Glomerular endothelial cell (primary cell): Measurements from ENCODE around the gene BLACAT1. TPM values are rescaled to one million over a fixed set of nuclear protein-coding genes. Genes with fewer than 3 reads are reported as not detected.

ENCODE experiments used
- DNase-seq: peaks from one replicate; pipeline ENCODE4 v3.0.0-alpha.2; 2011; ENCODE audit warnings: low read depth, low spot score; ENCODE audit errors: extremely low read depth
- total RNA-seq: library from RNA; depleted of rRNA; stranded (reverse); fragments of >200 nt; gene quantifications from 2 replicates; pipeline ENCODE4 v1.2.3, GENCODE V29; 2015

Gene BLACAT1
- total RNA-seq, 1 donor from 2014 or later, result not detected

DNA sequence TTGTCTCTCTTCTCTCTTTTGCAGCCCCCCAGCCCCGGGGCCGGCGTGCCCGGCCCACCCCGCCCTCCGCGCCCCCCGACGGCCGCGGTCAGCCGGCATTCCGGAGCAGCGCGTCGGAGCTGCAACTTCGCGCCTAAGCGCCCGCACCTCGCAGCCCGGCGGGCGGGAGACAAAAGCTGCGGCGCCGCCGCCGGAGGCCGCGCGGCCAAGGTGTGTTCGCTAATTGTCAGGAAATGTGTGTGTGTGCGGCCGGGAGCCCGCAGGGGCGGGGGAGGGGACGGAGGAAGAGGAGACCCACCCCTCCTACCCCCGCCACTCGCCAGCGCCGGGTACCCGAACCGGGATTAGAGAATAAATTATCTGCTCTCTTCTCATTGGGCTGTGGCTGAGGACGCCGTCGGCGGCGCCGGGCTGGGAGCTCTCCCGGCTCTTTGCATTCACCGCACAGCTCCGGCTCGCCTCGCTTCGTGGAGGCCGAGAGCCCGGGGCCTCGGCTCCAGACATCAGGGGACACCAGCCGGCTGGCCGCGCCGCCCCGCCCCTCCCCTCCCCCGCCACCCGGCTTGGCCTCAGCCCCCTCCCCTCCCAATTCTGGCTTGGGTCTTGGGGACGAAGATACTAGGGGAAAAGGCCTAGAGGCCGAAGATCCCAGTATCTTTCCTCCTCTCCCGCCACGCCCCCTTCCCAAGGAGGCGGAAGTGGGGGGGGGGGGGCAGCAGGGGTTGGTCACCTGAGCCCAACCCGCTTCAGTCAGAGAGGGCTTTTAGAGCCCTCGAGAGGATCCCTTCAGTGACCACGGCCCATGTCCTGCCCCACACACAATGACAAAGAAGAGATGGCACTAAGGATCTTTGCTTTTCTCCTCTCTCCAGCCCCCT lies 1.3 kb upstream of the BLACAT1 start:
- no peak for DNase-seq

DNA sequence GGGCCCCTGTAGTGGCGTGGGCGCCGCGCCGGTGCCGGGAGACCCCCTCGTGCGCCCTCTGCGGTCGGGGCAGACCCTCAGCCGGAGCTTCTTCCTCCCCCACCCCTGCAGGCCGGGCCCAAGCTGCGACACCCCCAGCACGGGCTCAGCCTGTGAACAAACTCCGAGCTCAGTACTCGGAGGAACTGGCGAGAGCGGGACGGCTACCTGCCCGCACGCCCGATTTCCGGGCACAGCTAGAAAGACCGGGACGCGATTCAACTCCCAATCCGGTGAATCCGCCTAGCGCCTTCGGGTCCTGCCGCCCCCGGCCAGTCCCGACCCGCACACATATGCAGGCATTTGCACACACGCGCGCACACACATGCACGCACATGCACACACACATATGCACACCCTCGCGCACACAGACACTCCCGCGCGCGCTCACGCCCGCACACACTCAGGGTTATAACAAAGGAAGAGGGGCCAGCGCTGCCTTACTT lies 580 bp upstream of the BLACAT1 start:
- no peak for DNase-seq

DNA sequence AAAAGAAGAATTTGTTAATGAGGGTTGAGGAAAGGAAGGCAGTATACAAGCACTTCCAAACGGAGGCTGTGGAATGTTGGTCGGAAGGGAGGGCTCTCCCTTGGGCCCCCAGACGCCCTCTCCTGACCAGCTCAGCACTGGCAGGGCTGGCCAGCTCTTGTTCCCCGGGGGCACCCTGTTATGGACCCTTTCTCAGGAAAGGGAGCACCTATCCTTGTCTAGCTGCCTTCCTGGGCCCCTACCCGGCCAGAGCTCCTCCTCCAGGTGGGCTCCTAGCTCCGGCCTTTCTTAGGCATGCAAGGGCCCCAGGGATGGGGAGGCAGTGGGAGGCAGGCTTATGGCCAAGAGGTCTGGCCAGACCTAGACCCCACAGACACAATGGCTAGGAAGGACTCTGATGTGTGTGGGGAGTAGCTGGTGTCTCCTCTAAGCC lies 926 bp downstream of the BLACAT1 start:
- no peak for DNase-seq

DNA sequence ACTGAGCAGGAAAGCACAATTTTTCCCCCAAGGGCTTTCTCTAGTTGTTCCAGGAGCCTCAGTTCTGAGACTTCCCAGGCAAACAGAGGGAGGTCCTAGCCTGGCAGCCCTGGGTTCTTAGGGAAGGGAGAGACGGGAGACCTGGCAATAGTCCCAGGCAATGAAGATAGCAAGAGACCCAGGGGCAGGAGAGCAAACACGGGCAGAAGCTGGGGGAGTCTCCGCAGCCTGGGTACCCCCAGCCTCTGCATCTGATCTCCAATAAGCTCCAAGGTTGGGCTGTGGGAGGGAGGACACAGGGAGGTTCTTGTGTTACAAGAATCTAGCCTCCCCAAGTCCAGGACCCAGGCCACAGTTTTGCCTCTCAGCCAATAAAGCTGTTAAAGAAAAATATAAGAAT lies 2.4 kb downstream of the BLACAT1 start:
- DNase-seq, result no peak

DNA sequence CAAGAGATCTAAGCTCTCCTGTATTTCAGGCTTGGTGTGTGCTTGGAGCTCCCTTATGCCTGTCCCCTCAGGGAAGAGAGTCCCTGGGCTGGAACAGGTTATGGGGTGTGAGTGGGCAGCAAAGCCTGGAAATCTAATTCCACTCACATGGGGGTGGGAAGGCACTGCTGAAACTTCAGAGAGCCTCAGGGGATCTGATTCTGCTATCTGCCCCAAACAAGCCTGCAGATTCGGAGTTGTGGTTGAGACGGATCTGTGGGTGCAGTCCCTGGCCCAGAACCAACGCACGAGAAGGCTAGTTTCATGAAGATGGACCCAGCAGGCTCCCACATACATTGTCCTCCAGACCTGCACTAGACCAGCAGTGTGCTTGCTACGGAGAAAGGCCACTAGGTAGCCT lies 2.9 kb downstream of the BLACAT1 start:
- DNase-seq, result no peak

DNA sequence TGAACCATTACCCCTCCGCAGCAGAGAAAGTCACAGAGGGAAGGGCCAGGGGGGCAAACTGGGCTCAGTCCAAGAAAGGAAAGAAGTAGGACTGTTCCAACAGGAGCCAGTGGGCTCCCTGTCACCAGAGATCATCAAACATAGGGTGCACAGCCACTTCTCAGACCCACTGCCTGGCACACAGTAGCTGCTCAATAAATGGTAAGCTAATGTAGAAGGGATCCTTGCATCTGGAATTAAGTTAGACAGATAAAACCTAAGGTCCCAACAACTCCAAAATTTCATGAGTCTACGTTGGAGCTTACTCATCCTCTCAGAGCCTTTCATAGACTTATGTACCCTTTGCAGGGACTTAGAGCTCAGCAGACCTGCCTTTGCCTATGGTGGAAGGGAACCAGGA lies 3.5 kb downstream of the BLACAT1 start:
- DNase-seq, result no peak

DNA sequence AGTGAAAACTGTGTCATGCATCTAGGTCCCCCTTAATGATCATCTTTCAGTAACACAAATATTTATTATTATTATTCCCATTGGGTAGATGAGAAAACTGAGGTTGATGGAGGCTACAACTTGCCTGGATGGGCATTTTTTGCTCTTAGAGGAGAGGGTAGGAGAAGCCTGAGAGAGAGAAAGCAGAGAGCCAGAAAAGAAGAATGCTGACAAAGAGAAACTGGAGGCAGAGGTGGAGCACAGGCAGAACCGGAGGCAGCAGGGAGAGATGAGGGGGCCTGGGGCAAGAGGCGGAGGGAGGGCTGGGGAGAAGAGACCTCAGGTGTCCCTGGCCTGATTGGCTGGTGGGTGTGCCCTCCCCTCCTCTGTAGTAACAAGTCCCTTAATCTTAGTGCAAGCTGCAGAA lies 4.1 kb downstream of the BLACAT1 start:
- no peak for DNase-seq

DNA sequence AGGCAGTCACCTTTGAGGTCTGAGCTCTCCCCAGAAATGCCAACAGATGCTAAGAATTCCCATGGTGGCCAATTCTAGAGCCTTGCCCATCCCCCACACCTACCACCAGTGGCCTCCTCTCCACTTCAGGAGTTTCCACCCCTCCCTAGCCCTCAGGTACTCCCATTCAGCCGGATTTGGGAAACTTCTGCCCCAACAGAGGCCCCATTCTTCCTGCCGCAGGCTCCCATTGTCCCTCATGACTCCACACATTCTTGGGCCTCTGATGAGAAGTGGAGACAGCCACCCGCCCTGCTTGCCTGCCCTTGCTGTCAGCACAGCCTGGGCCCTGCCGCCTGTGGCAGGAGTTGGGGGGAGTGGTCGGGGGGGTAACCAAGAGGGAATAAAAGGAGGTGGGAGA lies 4.6 kb downstream of the BLACAT1 start:
- no peak for DNase-seq

DNA sequence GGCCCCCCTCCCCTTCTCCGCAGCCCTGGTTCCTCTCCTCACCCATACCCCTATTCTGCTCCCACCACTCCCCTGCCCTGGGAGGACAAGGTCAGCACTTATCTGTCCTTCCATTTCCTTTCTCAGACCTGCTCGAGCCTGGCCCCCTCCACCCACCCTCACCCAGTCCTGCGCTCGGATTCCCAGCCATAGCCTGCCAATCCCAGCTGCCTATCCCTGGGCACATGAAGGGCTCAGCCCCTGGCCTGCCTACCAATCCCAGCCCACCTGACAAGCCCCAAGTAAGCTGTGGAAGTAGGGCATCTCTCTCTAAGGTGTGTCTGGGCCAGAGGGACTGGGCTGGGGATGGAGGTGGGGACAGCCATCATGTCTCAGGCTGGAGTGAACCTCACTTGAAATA lies 5.4 kb downstream of the BLACAT1 start:
- no peak for DNase-seq

DNA sequence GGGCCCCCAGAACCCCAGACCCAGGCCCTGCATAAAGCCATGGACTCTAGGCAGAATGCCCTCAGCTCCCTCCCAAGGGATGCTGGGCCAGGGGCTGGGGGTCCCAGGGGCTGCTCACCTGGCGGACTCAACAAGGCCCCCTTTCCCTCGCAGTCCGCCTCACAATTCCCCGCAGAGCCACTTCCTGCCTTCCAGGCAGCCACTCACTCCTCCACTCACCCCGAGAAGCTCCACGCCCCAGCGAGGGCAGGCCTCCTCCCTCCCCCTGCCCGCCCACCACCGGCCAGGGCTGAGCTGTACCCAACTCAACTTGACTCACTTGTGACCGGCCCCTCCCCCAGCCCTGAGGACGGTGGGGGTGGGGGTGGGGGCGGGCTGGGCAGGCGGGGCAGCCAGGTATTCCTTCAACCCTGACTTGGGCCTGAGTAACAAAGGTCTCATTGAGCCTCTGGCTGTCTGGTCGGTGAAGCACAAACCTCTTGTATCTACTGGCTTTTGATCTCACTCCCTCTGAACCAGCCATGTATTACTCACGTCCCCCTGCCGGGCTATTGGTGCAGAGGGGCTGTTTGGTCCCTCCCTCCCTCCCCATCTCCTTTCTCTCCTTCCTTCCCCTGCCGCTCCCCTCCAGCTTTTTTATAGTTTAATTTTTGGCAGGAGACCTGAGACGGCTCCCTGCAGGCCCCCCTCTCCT lies 5.9 kb downstream of the BLACAT1 start:
- no peak for DNase-seq

DNA sequence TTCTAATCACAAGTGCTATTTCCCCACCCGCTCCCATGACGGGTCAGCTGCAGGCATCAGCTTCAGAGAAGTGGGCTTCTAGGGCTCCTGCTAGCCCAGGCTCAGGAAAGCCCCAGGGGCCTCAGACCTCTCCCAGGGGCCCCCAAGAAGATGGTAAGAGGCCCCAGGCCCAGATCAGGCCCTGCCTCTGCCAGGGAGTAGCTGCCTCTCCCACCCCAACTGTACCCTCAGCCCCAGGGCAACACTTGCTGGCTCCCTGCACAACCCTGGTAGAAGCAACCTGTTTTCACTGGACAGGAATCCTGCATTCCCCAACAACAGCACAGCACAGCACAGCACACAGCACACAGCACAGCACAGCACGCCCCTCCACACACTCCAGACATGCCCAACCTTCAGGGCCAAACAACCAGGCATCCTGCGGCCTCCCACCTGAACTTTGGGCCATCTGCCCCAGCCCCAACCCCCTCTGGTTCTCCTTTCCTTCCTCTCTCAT lies 6.5 kb downstream of the BLACAT1 start:
- no peak for DNase-seq

DNA sequence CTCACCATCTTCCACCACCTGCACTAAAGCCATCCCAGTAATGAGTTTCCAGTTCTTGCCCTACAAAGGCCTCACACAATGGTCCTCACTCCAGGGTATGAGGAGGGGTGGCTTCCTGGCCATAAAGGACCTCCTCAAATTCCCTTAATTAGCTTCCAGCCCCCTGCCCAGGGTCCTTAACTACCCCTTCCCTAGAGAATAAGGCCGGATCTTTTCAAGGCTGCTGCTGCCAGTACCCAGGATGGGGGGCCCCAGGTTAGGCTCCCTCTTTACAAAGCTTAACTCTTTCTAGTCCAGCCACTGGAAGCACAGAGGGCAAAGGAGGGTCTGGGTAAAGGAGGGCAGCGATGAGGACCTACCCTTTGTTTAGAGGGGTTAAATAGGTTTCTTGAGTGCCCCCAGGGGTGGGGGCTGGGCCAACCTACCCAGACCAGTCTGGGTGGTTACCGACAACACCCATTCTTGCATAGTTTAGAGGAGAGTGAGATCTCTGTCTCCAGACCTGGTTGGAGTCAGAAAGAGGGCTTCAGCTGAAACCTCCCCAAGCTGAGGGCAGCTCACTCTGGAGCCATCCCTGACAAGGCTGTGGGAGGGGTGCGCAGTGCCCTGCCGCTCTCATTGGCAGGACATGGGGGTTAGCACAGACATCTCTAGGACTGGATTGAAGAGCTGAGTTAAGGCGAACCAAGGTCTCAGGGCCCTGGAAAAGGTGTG lies 7.1 kb downstream of the BLACAT1 start:
- DNase-seq, result no peak

DNA sequence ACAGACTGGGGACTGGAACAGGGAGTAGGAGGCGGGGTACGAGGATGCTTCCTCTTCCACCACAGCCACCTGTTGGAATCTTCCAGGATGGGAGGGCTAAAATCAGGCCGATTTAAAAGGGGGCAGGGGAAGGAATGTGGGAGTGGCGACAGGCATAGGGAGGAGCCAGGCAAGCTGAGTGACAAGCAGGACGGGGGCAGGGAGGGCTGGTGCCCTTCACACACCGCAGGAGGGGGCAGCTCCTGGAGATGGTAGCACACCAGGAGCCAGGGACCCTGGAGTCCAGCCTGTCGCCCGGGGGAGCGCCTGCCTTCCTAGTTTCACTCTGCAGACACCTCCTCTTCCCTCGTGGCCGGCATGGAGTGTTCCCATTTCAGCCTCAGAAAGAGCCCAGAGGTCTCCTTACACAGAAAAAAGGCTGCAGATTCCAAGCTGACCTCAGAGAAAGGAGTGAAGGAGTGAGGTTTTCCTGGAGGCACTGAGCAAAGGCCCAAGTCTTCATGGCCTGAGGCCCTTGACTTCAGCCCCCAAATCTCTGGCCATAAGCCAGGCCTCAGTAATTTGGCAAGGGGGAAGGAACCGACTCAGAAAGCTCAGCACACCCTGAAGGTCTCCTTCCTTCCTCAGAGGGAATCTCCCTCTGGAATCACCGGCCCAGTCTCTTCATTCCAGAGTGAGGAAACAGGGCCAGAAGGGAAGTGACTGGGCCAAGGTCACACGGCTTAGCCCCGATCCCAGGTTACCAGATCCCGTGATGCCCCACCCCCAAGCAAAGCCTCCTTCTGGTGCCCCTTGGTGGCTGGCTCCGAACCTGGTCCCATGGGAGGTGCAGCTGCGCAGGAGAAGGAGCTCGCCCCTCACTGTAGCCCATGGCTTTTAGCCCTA lies 8.1 kb downstream of the BLACAT1 start:
- no peak for DNase-seq

DNA sequence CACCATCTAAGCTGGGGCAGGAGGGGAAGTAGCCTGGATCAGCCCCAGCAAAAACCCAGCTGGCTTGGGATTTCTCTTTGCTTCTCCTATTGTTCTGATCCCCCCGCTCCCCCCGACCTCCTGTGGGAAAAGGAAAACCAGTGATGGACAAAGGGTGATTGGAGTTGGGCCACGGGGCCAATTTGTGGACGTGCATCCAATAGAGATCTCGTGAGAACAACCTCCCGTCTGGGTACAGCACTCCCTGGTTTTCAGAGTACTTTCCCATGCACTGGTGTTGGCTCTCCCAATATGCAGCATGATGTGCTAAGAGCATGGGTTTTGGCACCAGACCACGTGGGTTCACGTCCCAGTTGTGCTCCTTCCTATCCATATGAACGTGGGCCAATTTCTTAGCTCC lies 9.0 kb downstream of the BLACAT1 start:
- DNase-seq, result no peak

DNA sequence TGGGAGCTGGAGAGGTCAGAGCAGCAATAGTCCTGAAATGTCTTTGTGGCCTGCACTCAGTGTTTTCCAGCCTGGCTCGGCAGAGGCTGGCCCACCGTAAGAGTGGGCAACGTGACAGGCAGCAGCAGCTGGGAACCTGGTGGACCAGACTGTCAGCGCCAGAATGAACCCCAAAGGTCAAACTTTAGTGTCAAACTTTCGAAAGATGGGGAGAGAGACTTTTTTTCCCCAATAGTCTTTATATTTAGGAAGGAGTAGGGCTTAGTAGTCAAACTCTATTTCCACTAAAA lies 10.3 kb downstream of the BLACAT1 start:
- no peak for DNase-seq

DNA sequence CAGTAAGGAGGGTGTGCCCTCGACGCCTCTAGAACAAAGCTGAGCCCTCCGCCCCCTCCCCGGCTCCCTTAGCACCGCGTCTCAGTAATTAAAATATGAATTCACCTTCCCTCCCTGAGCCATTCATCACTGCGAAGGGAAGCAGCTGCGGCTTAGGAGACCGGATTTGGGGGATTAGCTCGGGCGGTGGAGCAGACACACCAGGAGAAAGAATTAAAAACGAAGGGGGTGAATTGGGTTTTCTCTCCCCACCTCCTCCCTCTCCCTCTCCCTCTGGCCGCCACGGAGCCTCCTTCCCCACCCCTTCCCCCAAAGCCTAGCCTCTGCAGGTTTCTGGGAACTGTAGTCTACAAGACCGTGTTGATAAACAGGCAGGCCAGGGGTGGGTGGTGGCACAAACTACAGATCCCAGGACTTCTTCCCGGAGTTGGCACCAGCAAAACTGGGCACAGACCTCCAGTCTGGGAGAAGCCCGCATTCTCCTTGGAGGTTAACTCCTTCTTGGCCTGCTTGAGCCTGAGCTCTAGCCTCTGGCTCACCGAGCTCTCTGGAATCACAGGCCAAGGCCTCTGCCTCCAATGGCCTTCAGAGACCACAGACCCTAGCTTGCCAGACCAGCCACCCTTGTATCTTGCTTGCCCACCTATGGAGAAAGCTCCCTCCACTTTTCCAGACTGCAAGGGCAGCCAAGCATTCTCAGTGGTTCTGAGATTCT lies 10.8 kb downstream of the BLACAT1 start:
- no peak for DNase-seq

DNA sequence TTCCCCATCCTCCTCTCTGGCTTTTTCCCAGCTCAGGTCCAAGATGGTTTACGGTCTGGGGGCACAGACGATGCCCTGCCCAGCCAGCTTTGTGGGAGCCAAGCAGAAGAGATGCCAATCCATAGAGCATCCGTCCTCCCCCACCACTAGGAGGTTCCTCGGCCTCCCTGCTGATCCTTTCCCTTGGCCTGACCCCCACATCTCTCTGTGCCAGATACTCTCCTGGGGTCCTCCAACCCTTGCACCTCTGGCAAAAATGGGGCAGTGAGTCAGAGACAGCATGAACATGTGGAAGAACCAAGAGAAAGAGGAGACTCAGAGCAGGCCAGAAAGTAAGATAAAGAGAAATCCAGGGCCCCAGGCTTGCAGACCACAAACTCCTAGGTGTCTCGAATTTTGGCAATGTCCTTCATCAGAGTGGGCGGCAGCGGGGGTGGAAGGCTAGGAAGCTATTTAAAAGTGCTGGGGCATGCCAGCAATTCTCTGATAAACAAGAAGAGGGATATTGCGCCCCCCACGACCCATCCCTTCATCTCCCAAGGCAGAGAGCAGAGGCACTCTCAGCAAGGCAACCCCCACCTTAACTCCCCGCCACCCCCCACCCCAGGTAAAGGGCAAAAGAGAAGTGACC lies 11.4 kb downstream of the BLACAT1 start:
- no peak for DNase-seq

DNA sequence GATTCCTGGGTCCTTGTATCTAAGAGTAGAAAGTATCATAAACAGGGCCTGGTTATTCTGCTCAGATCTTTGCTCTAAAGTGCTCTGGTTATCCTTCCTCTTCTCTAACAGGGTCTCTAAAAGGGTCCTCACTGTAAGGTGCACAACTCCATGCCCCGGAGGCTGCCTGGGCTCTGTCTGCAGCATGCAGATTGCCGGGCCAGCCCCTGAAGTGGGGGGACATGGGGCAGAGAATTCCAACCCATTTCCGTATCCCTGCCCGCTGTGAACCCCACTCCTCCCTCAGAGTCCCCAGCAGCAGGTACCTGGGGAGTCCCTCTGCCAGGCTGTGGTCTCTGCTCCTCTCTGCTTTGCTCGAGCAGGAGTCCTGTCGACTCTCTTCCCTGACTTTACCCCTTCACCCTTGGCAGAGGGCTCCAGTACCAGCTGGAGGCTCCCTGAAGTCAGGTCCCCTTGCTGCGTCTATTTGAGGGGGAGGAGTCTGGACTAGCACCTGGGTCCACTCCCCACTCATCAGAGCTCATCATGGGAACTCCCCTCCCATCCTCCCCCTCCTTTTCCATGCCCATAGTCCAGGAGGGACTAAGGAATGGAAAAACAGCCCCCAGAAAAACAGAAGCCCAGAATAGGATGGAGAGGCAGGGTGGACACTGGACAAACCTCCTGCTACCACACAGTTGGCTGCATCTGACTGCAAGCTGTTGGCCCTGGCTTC lies 12.1 kb downstream of the BLACAT1 start:
- no peak for DNase-seq
